GM21825 (cell line): ENCODE results near the gene HPD.
"Not testable (repeated sequence)": the region's sequence is repeated elsewhere in the genome, so short reads cannot be mapped to it uniquely, and the experiment has no call there.

Experiments used
- ATAC-seq: cut with Tn5 transposase; IDR thresholded peaks from one replicate; pipeline ENCODE4 v1.9.1; 2021; ENCODE audit warnings: mild to moderate bottlenecking, moderate library complexity; ENCODE audit not compliant: unreplicated experiment

HPD gene

GRCh38 chr12:121799842-121800693 lies 58.6 kb downstream of the HPD start:
- no peak for ATAC-seq

- ATAC-seq = no peak
Observed at GRCh38 chr12:121799156-121799841, 59.4 kb downstream of the HPD start.

- ATAC-seq = no peak
Observed at GRCh38 chr12:121798787-121799155, 59.9 kb downstream of the HPD start.

DNA sequence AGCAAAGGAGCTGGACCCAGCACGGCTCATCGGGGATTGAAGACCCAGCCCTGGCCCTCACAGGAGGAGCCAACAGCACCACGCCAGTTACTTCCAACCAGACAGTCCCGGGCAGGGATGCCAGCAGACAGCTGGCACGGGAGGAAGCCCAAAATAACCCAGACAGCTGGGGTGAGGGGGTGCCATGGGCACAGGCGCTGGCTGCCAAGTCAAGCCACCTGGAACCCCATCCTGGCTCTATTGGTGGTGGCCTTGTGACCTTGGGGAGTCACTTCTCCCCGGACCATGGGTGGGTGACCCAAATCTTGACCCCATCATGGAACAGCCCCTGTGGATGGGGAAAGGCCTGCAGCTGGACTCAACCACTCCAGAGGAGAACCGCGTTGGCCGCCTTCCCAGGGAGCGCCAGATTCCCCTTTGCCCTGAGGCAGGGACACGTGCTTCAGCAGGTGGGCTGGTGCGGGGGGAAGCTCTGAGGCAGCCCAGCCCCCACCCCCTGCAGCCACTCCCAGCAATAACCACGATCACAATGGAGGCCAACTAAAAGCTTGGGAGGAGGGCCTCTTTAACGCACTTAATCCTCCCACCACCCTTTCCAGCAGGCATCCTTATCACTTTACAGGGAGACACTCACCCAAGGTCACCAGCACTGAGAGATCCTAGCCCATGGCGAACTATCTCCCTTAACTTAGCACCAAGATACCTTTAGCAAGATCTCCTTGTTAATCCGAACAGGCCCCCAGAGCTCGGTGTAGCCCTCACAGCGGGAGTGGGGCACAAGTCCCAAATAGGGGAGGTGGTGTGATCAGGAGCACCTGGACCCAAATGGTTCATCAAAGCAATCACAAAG lies 60.5 kb downstream of the HPD start:
- ATAC-seq = no peak

GRCh38 chr12:121796855-121797751 lies 61.6 kb downstream of the HPD start:
- ATAC-seq = no peak

GRCh38 chr12:121795034-121795968 lies 63.4 kb downstream of the HPD start:
- ATAC-seq = no peak

DNA sequence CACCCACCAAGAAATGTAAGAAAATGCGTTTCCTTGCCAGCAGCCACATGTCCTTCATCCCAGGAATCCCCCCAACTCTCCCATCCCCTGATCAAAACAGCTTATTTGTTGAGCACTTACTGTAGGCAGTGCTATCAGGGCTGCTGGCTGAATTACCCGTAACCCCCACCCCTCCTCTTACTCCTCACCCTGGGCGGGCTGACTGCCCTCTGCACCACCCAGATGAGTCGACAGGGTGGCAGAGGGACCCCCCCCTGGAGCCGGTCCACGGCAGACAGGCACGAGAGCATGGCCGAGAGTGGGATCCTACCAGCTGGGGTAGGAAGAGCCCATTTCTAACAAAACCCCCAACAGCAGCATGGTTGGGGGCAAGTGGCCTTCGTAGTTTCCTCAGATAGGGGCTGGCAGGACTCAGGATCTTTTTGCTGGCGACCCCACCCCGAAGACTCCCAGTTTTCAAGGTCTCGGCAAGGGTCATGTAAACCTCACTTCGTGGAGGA lies 64.1 kb downstream of the HPD start:
- ATAC-seq = no peak

DNA sequence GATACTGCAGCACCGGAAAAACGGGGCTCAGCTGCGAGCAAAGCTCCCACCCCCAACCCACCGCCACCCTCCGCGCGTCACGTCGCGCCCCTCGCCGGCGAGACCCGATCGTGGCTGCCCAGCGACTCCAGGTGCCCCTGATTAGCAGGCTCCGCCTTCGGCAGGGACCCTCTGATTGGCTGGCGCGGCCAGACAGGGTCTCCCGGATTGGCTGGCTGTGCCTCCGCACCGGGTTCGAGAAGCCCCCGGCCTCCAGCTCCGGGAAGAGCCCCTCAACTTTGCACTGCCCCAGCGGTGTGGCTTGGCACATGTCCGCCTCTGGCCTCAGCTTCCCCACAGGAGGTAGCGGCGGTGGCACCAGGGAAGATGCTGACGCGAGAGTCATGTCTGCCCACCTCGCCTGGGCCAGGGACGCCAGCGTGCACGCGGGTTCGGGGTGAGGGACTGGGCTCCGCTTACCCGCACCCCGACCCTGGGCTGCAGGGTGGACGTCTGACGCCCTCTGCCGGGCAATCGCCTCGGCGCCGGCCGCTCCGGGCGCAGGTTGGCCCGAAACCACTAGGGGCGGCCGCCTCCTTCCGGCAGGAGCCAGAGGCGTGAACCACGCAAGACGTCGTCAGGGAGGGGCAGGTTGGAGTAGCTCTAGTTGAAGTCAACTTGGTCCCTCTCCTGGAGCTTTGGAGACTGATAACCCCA lies 64.7 kb downstream of the HPD start:
- peak; percentile 43 for ATAC-seq

GRCh38 chr12:121793440-121793837 lies 65.2 kb downstream of the HPD start, which contains the start of gene RHOF:
TSS of gene RHOF (minus strand) at chr12:121793688. CDS start at chr12:121793633, 55 bp downstream.
- ATAC-seq = peak; percentile 18

- no peak for ATAC-seq
Observed at GRCh38 chr12:121792607-121793439, 65.8 kb downstream of the HPD start.

- no peak for ATAC-seq
Observed at GRCh38 chr12:121791671-121792551, 66.7 kb downstream of the HPD start.

DNA sequence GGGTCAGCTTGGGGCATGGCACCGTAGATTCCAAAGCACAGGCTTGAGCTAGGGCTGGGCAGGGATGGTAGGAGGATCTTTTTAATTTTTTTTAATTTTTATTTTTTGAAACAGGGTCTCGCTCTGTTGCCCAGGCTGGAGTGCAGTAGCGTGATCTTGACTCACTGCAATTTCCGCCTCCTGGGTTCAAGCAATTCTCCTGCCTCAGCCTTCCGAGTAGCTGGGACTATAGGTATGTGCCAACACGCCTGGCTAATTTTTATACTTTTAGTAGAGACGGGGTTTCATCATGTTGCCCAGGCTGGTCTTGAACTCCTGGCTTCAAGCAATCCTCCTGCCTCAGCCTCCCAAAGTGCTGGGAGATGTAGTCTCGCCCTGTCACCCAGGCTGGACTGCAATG lies 67.9 kb downstream of the HPD start:
- ATAC-seq = not testable (repeated sequence)

DNA sequence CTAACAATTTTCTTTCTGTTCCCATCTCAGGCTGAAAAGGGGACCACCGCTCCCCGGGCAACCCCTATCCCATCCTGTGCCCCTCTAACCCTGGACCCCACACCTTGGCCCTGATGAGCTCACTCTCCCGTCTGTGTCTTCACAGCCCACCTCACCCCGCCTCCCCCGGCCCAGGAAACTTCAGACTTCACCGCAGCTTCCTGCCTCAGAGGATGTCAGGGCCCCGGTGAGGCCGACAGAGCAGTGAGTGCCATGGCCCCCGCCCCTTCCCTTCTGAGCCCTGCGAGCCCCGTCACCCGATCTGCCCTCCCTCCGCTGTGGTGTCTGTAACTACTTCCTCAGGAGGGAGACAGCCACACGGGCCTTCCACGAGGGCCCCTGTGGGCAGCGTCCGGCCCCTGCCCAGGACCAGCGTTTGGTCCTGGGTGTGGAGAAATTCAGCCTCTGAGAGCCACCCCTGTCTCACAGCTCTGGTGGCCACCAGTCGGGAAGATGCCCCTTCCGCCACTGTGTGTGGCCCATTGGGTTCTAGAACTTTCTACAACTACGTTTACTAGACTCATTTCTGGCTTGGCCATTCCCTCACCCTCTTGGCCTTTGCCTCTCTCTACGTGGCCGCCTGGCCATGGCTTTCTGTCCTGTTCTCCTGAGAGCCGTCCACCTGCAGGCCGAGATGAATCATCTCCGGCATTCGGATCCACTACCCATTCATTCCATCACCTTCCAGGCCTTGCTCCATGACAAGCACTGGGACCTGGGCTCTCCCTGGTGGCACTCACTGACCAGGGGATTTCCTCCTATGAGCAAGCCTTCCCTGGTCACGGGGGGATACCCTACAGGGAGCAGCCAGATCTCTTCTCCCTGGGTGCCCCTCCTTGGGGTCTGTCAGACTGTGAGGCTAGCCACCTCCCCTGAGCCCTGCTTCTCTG lies 68.6 kb downstream of the HPD start:
- ATAC-seq = peak; percentile 36
